ENCODE measurements around the gene TMEM107.

- no peak for TF ChIP-seq REST (IDR thresholded peaks at IDR 0.05; ENCODE audit: insufficient read depth in 1 of 2, low read depth in 2 of 2, low read length in 2 of 2)
- no peak for TF ChIP-seq TAF1 (IDR thresholded peaks at IDR 0.05; ENCODE audit: borderline replicate concordance, insufficient read depth, low read length)
- no peak for TF ChIP-seq POLR2AphosphoS5 (IDR thresholded peaks at IDR 0.05; ENCODE audit: low read depth, low read length)
- no peak; the same call in 1 of the 2 replicates for TF ChIP-seq SIN3A (IDR thresholded peaks at IDR 0.05; ENCODE audit: borderline replicate concordance, insufficient read depth, low read length)
- no peak for TF ChIP-seq FOXP2 (optimal IDR thresholded peaks at IDR 0.05; ENCODE audit: borderline replicate concordance, extremely low read depth, extremely low read length, insufficient read depth)
Observed at GRCh38 chr17:8151641-8152111, 24.5 kb downstream of the TMEM107 start.
